ENCODE measurements around the gene ZBED6.

- TF ChIP-seq POLR2A (IDR thresholded peaks at IDR 0.05; ENCODE audit: low read depth, low read length) = no peak
- TF ChIP-seq CBX3 (IDR thresholded peaks at IDR 0.05; ENCODE audit: borderline replicate concordance, low read depth) = no peak
- no peak for TF ChIP-seq FOXM1 (IDR thresholded peaks at IDR 0.05; ENCODE audit: low read depth, low read length)
- TF ChIP-seq ZNF274 (IDR thresholded peaks at IDR 0.05; ENCODE audit: insufficient read depth, insufficient read length) = no peak
- no peak for TF ChIP-seq EZH2 (IDR thresholded peaks at IDR 0.05; ENCODE audit: borderline replicate concordance, control insufficient read depth, low read depth, low read length)
- TF ChIP-seq RCOR1 (conservative IDR thresholded peaks at IDR 0.05; ENCODE audit: low read depth, low read length) = no peak
- no peak for TF ChIP-seq EP300 (IDR thresholded peaks at IDR 0.05; ENCODE audit: borderline replicate concordance in 1 of 2, control insufficient read depth in 1 of 2, low read depth in 2 of 2, low read length in 2 of 2)
- no peak for TF ChIP-seq MAX (IDR thresholded peaks at IDR 0.05; ENCODE audit: low read depth, low read length)
- TF ChIP-seq SIN3A (IDR thresholded peaks at IDR 0.05; ENCODE audit: low read depth, low read length) = no peak
Measured at GRCh38 chr1:203754455-203754864, 41.0 kb upstream of the ZBED6 start.
